ENCODE measurements around the gene GPR17. TPM values are rescaled to one million over a fixed set of nuclear protein-coding genes. Genes with fewer than 3 reads are reported as not detected.

GPR17 gene
- total RNA-seq, 2 donors from 2014 or later: 0.24 TPM; not detected in 1

- Mint-ChIP-seq H3K4me3 (no peak overlapping the region), H3K27ac (no peak overlapping the region), H3K27me3 (ENCODE audit: insufficient read depth) (peaks cover 6% of the 10 kb centered on the region), H3K9me3 (peaks cover 14% of the 10 kb centered on the region), H3K4me1 (peaks cover 5% of the 10 kb centered on the region), H3K36me3 (ENCODE audit: low read depth) (no peaks in the 10 kb centered on the region)
- Histone ChIP-seq H3K9me3 (ENCODE audit: control insufficient read depth, low read length) (peaks cover 15% of the 10 kb centered on the region), H3K27ac (ENCODE audit: low read depth, low read length) (no peak overlapping the region), H3K27me3 (ENCODE audit: control insufficient read depth, insufficient read depth, low read length, poor library complexity, severe bottlenecking) (no peaks in the 10 kb centered on the region), H3K9ac (ENCODE audit: extremely low read depth, low read length, poor library complexity, severe bottlenecking) (no peak overlapping the region), H3K4me1 (ENCODE audit: control insufficient read depth, insufficient read depth, low read length) (no peaks in the 10 kb centered on the region), H3K36me3 (ENCODE audit: control insufficient read depth, insufficient read depth, low read length) (no peaks in the 10 kb centered on the region), H3K4me3 (ENCODE audit: low read length) (no peak overlapping the region)
- DNase-seq: peak; percentile 45
- 91 to 96% methylated on average over 9 to 11 of the region's 11 CpGs for WGBS, 2 experiments (ENCODE audit: insufficient coverage in 1 of 2, insufficient read length in 1 of 2)
- no peak for TF ChIP-seq CTCF (conservative IDR thresholded peaks at IDR 0.05)
These were observed 34.7 kb upstream of the GPR17 start for GRCh38 chr2:127611076-127611925.

GRCh38 chr2:127612111-127612822, 33.7 kb upstream of the GPR17 start:
- TF ChIP-seq CTCF (conservative IDR thresholded peaks at IDR 0.05): no peak
- H3K4me3 ChIP-seq (ENCODE audit: low read length): no peak overlapping the region
- Mint-ChIP-seq H3K9me3 (peaks cover 14% of the 10 kb centered on the region), H3K27ac (no peak overlapping the region), H3K36me3 (ENCODE audit: low read depth) (no peaks in the 10 kb centered on the region), H3K27me3 (ENCODE audit: insufficient read depth) (peaks cover 6% of the 10 kb centered on the region), H3K4me3 (no peak overlapping the region), H3K4me1 (peaks cover 7% of the 10 kb centered on the region)
- no peaks in the 10 kb centered on the region for H3K27me3 ChIP-seq (ENCODE audit: control insufficient read depth, insufficient read depth, low read length, poor library complexity, severe bottlenecking)
- H3K27ac ChIP-seq (ENCODE audit: low read depth, low read length): no peak overlapping the region
- H3K36me3 ChIP-seq (ENCODE audit: control insufficient read depth, insufficient read depth, low read length): no peaks in the 10 kb centered on the region
- no peak overlapping the region for H3K9ac ChIP-seq (ENCODE audit: extremely low read depth, low read length, poor library complexity, severe bottlenecking)
- H3K4me1 ChIP-seq (ENCODE audit: control insufficient read depth, insufficient read depth, low read length): no peaks in the 10 kb centered on the region
- peak; percentile 24 for DNase-seq
- WGBS, 2 experiments (ENCODE audit: insufficient coverage in 1 of 2, insufficient read length in 1 of 2): 84 to 90% methylated on average over 12 to 13 of the region's 13 CpGs
- H3K9me3 ChIP-seq (ENCODE audit: control insufficient read depth, low read length): peaks cover 15% of the 10 kb centered on the region

GRCh38 chr2:127614246-127614645, 31.7 kb upstream of the GPR17 start:
- Mint-ChIP-seq H3K9me3 (peaks cover 14% of the 10 kb centered on the region), H3K4me3 (no peak overlapping the region)
- TF ChIP-seq CTCF (conservative IDR thresholded peaks at IDR 0.05): no peak

More at GRCh38 chr2:127614246-127614645, 31.7 kb upstream of the GPR17 start:
- no peaks in the 10 kb centered on the region for H3K27me3 ChIP-seq (ENCODE audit: control insufficient read depth, insufficient read depth, low read length, poor library complexity, severe bottlenecking)
- H3K27me3 Mint-ChIP-seq (ENCODE audit: insufficient read depth): peaks cover 6% of the 10 kb centered on the region
- no peak overlapping the region for H3K27ac Mint-ChIP-seq
- peaks cover 15% of the 10 kb centered on the region for H3K9me3 ChIP-seq (ENCODE audit: control insufficient read depth, low read length)
- no peaks in the 10 kb centered on the region for H3K4me1 ChIP-seq (ENCODE audit: control insufficient read depth, insufficient read depth, low read length)
- WGBS, 2 experiments (ENCODE audit: insufficient coverage in 1 of 2, insufficient read length in 1 of 2): 96 to 100% methylated on average over 2 of the region's 2 CpGs
- H3K4me3 ChIP-seq (ENCODE audit: low read length): no peak overlapping the region
- H3K27ac ChIP-seq (ENCODE audit: low read depth, low read length): no peak overlapping the region
- peaks cover 12% of the 10 kb centered on the region for H3K4me1 Mint-ChIP-seq
- no peaks in the 10 kb centered on the region for H3K36me3 Mint-ChIP-seq (ENCODE audit: low read depth)
- H3K36me3 ChIP-seq (ENCODE audit: control insufficient read depth, insufficient read depth, low read length): no peaks in the 10 kb centered on the region
- DNase-seq: no peak
- no peak overlapping the region for H3K9ac ChIP-seq (ENCODE audit: extremely low read depth, low read length, poor library complexity, severe bottlenecking)

Data from endodermal cell (in vitro differentiated cells).